ENCODE data around the gene SLC6A19.

The SLC6A19 gene

GRCh38 chr5:1270933-1271914 is 69.8 kb downstream of the SLC6A19 start:
- DNase-seq, result no peak

GRCh38 chr5:1272201-1272600 is 70.8 kb downstream of the SLC6A19 start:
- DNase-seq, result no peak

GRCh38 chr5:1273745-1274144 is 72.3 kb downstream of the SLC6A19 start:
- DNase-seq, result no peak

GRCh38 chr5:1274471-1274870 is 73.1 kb downstream of the SLC6A19 start:
- no peak for DNase-seq

Data from SW 1271 (cell line).